Lung microvascular endothelial cell (primary cell): Measurements from ENCODE around the gene ASCC3. TPM values are rescaled to one million over a fixed set of nuclear protein-coding genes. Genes with fewer than 3 reads are reported as not detected.
"Not testable (repeated sequence)": the region's sequence is repeated elsewhere in the genome, so short reads cannot be mapped to it uniquely, and the experiment has no call there.

Experiments used
- DNase-seq, 2 donors: peaks; one replicate each; pipeline versions ENCODE4 v3.0.0 to v3.0.0-alpha.2; 2010; ENCODE audit warnings: low read depth in 2 of 2
- total RNA-seq: library from RNA; depleted of rRNA; stranded (reverse); fragments of >200 nt; gene quantifications from 2 replicates; pipeline ENCODE4 v1.2.1, GENCODE V29; 2014

The ASCC3 gene
- total RNA-seq, 1 donor from 2014 or later: 26.8 TPM

DNA sequence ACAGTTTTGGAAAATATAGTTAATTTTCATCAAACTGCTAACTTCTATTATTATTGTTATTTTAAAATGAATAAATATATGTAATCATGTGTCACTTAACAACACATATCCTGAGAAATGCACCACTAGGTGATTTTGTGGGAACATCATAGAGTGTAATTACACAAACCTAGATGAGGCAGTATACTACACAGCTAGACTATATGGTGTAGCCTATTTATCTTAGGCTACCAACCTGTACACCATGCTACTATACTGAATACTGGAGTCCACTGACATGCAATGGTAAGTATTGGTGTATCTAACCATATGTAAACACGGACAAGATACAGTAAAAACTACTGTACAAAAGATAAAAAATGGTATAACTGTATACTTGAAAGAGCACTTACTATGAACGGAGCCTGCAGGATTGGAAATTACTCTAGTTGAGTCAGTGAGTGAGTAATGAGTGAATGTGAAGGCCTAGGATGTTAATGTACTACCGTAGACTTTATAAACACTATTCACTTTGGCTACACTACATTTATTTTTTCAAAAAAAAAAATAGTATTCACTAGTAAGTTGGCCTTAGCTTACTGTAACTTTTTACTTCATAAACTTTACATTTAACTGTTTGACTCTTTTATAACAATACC is 72.4 kb downstream of the ASCC3 start:
- peak in 1 of 2 donors; percentile 36 for DNase-seq

DNA sequence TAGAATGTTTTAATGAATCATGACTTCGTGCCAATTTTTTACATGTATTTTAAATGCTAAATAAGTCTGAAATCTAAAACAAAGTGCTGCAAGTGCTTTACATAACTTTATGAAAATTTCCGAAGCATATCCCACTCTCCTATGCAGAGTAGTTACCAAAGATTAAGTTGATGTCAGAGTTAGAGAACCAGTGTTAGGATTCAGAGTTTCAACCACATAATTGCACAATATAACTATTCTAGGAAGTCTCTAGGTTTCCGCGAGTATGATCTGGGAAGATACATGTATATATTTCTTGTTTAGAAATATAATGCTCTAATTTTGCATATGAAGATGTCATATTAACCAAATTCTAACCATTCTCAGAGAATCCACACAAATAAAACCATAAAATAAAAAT is 74.8 kb downstream of the ASCC3 start:
- DNase-seq: no peak

DNA sequence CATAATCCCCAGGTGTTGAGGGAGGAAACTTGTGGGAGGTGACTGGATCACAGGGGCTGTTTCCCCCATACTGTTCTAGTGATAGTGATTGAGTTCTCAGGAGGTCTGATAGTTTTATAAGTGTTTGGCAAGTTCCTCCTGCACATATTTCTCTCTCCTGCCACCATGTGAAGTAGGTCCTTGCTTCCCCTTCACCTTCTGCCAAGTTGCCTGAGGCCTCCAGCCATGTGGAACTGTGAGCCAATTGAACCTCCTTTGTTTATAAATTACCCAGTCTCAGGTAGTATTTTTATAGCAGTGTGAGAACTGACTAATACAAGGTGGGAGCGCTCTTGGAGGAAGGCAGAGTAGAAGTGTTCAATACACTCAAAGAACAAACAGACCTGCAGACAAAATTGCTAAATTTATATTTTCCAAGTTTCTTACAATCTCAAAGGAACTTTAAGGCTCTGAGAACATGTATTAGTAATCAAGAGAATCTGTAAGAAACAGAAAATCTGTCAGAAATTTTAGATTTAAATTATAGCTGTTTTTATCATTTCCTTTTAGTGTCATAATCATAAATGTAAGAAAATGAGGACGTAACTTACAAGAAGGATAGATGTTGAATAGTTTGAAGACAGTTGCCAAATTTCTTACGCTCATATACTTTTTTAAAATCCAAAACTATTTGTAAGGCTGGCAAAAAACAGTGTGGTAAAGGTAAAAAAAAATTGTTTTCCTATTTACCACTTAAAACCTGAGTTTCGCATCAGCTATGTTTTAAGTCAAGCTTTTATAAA is 77.7 kb downstream of the ASCC3 start:
- no peak for DNase-seq

- no peak for DNase-seq
Measured at GRCh38 chr6:100801036-100801435, 80.1 kb downstream of the ASCC3 start.

- no peak for DNase-seq
Measured at GRCh38 chr6:100796049-100796823, 84.9 kb downstream of the ASCC3 start.

DNA sequence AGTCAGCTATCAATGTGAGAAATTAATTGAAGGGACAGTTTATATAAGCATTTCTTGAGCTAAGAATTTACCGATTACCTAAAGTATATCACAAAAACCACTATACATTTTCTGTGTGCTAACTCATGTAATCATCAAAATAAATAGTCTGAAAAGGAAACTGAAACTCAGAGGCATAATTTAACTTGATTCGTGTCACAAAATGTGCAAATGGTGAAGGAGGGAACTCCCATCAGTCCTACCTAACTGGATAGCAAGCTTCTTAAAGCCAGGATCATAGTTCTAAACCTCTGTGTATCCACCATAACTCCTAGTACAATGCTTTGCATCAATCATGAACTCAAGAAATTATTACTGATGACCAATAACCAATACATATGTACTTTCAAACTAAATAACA is 91.0 kb downstream of the ASCC3 start:
- no peak for DNase-seq

DNA sequence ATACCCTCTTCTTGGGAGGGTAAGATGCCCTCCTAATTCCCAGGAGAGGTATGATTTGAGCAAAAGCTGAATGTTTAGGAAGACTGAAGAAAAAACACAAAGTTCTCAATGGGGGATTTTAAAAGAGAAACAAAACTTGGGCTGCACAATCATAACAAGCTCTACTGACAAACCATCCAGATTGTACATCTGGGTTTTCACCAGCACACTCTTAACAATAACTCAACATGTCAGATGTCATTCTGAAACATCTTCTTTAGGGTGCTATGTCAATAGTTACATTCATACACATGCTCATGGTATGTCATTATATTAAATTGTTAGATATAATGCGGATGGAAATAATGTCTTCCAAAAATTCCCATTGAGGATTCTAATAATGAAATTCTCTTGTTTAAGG is 95.1 kb downstream of the ASCC3 start:
- no peak for DNase-seq

- no peak for DNase-seq
Measured at GRCh38 chr6:100780648-100781047, 100.5 kb downstream of the ASCC3 start.

DNA sequence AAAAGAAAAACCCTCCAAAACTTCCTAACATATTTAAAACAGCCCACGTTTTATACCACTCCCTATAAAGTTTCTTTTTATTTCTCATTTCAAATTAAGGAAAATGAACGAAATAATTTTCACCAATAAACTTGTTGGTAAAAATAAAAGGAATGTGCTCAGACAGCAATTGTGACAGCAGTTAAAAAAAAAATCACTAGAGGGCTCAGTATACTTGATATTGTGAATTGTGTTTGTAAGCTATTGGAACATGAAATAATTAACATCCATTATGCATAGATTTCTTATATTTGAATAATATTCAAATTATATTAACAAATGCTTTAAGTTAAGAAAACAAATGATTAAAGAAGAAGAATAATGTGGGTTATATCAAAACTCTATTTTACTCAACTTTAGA is 105.5 kb downstream of the ASCC3 start:
- DNase-seq: peak in 1 of 2 donors; percentile 5

- DNase-seq: no peak
Measured at GRCh38 chr6:100774681-100775080, 106.4 kb downstream of the ASCC3 start.

DNA sequence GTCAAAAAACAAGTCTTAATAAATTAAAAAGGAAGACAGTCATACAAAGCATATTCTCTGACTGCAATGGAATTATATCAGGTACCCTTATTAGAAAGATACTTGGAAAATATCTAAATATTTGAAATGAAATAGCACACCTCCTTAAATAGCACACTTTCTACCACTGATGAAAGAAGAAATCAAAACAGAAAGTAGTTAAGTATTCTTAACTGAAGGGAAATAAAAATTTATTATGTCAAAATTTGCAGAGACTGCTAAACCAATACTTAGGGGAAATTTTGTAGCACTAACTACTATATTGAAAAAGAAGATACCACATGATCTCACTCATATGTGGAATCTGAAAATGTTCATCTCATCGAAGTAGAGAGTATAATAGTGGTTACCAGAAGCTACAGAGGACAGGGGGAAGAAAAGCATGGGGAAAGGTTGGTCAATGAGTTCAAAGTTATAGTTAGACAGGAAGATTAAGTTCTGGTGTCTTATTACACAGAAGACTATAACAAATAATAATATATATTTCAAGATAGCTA is 112.2 kb downstream of the ASCC3 start:
- no peak for DNase-seq

- DNase-seq: no peak
Measured at GRCh38 chr6:100763617-100764241, 117.4 kb downstream of the ASCC3 start.

- no peak for DNase-seq
Measured at GRCh38 chr6:100761841-100762240, 119.3 kb downstream of the ASCC3 start.

DNA sequence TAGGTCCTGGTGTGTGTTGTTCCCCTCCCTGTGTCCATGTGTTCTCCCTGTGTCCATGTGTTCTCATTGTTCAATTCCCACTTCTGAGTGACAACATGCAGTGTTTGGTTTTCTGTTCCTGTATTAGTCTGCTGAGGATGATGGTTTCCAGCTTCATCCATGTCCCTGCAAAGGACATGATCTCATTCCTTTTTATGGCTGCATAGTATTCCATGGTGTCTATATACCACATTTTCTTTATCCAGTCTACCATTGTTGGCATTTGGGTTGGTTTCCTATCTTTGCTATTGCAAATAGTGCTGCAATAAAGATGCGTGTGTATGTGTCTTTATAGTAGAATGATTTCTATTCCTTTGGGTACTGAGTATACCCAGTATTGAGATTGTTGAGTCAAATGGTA is 122.7 kb downstream of the ASCC3 start:
- not testable (repeated sequence) for DNase-seq

DNA sequence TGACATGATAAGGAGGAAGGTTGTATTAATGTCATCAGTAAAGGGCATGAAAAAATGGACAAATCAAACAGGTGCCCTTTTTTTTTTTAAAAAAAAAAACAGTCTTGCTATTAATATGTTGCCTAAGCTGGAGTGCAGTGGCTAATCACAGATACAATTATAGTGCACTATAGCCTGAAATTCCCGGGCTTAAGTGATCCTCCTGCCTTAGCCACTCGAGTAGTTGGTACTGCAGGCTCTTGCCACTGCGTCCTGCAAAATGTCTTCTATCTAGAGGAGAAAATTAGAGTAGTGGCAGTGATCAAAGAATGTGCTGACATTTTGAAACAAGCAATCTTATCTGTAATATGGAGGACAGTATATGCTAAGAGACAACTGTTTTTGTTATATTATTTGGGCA is 127.7 kb downstream of the ASCC3 start:
- DNase-seq: no peak

- DNase-seq: no peak
Measured at GRCh38 chr6:100751590-100751989, 129.5 kb downstream of the ASCC3 start.

DNA sequence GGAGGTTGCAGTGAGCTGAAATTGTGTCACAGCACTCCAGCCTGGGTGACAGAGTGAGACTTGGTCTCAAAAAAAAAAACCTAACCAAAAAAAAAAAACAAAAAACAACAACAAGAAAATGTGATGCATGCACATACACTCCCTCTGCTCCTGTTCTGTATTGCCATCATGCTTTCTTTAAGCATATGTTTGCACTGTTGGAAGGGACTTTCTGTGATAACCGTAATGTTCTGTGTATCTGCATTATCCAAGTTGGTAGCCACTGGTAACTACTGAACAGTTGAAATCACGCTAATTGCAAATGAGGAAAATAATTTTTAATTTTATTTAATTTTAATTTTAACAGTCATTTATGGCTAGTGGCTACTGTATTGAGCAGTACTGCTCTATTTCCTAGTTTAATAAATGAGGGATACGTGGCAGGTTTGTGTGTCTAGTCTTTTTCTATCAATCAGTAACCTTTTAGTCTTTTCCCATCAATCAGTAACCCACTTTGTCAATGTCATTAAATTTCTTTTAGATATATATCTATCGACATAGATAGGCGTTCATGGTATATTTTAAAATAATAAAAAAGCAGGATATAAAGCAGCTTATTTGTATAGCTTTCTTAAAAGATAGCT is 135.6 kb downstream of the ASCC3 start:
- DNase-seq: no peak

- DNase-seq: no peak
Measured at GRCh38 chr6:100740439-100740838, 140.7 kb downstream of the ASCC3 start.

DNA sequence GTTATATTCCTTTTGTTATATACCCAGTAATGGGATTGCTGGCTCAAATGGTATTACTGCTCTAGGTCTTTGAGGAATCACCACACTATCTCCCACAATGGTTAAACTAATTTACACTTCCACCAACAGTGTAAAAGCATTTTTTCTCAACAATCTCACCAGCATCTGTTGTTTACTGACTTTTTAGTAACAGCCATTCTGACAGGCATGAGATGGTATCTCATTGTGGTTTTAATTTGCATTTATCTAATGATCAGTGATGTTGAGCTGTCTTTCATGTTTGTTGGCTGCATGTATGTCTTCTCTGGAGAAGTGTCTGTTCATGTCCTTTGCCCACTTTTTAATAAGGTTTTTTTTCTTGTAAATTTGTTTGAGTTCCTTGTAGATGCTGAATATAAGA is 143.4 kb downstream of the ASCC3 start:
- DNase-seq: not testable (repeated sequence)

DNA sequence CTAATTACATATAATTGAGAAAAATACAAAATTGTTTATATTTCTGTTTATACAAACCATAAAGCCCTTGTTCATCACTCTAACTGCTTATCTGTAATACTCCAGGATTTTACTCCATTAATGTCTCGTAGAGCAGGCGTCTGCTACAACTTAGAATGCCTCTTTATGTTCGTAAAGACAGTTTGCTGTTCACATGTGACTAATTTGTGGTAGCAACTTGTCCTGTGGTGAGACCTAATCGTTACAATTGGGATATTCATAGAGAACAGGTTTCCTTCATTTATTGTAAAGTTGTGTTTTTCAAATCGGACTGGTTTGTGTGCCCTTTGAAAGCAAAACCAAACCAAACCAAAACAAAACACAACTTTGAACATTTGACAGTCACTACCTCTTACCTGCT is 149.7 kb downstream of the ASCC3 start:
- no peak for DNase-seq
